NT2/D1 (cell line): Measurements from ENCODE around the gene EFCC1.

Experiments used
- YY1 ChIP-seq: IDR thresholded peaks from 2 replicates; pipeline ENCODE4 v1.6.1; 2011; ENCODE audit not compliant: insufficient read length, insufficient read depth
- ZNF274 ChIP-seq: IDR thresholded peaks from 2 replicates; pipeline ENCODE4 v1.6.1; 2011; ENCODE audit warnings: mild to moderate bottlenecking, low read depth, low read length

DNA sequence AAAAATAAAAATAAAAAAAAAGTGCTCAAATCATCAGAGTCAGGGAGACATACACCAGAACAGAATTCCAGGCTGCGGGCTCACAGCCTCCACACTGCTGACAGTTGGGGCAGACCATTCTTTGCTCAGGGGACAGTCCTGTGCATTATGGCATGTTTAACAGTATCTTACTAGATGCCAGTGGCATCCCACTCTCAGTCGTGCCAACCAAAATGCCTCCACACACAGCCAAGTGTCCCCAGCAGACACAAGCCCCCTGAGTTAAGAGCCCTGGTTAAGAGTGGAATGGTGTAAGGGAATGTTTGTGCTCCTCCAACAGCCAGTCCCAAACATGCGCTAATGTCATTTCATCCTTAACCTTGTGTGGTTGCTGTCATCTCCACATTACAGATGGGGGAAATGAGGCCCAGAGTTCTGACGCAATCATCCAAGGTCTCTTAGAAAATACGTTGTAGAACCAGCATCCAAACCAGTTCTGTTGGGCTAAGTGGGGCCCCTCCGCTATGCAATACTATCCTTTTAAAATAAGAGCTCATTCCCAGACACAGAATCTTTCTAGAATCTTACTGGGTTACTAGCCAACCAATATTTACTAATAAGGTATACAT is 33.3 kb upstream of the EFCC1 start:
- TF ChIP-seq YY1 (no peak), ZNF274 (no peak)
